Hematopoietic multipotent progenitor cell (in vitro differentiated cells): ENCODE results near the gene RAB8A. TPM values are rescaled to one million over a fixed set of nuclear protein-coding genes. Genes with fewer than 3 reads are reported as not detected.
A peak's percentile ranks its signal among the peaks of the same experiment; 100 is the strongest.

Experiments
- DNase-seq, 3 donors: peaks; one replicate each; pipeline ENCODE4 v3.0.0-alpha.2; 2011 to 2015; ENCODE audit warnings: low read depth in 2 of 3, low spot score in 2 of 3
- total RNA-seq: library from RNA; depleted of rRNA; stranded (reverse); fragments of >200 nt; gene quantifications from one replicate; pipeline ENCODE4 v1.2.3, GENCODE V29; 2012

Gene RAB8A
- 130 TPM for total RNA-seq

DNA sequence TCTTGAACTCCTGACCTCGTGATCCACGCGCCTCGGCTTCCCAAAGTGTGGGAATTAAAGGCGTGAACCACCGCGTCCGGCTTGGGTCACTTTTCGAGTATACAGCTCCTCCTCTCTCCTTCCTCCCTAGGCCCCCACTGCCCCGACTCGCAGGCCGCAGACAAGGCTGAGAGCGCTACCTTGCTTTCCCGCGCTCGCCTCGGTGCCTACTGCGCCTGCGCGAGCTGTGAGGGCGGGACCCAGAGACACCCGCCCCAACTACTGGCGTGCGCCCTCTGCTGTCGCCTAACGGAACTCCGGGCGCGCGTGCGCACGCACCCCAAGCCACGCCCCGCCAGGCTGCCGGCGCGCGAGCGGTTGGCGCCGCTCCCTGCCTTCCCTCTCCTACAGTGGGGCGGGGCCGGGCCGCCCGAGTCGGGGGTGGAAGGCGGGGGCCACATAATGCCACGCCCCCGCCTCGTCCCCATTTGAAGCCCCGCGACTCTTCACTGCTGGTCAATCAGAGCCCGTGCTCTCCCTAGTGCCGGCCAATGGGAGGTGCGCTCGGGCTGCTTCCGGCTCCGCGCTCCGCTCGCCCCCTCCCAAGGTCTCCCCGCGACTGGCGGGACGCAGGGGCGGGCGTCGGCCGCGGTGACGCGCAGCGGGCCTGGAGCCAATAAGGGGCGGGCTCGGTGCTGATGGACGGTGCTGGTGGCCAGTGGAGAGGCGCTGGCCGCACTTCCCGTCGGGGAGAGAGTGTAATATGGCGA is at the start of gene RAB8A:
Gene RAB8A (plus strand): TSS at position 730 of the 749 bp plus-strand sequence. CDS start 13 bp downstream, at position 743.
- DNase-seq: peak; percentile 99 to 100 (median 100)

- DNase-seq: no peak
Measured at GRCh38 chr19:16061943-16062342, 49.7 kb upstream of the RAB8A start.

DNA sequence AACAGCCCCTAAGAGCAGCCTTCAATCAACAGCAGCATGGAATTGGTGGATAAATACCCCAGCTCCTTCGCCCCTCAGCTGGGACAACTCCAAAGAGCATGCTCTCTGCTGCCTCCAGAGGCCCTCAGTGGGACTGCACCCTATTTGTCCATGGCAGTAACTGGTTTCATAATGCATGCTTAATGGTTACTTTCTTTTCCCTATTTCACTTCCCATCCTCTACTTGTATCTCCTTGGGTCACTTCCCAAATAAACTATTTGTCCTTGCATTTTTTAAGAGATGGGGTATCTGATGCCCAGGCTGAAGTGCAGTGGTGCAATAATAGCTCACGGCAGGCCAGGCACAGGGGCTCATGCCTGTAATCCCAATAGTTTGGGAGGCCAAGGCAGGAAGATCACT is 48.9 kb upstream of the RAB8A start:
- DNase-seq: peak in 2 of 3 donors; percentile 58 to 77

DNA sequence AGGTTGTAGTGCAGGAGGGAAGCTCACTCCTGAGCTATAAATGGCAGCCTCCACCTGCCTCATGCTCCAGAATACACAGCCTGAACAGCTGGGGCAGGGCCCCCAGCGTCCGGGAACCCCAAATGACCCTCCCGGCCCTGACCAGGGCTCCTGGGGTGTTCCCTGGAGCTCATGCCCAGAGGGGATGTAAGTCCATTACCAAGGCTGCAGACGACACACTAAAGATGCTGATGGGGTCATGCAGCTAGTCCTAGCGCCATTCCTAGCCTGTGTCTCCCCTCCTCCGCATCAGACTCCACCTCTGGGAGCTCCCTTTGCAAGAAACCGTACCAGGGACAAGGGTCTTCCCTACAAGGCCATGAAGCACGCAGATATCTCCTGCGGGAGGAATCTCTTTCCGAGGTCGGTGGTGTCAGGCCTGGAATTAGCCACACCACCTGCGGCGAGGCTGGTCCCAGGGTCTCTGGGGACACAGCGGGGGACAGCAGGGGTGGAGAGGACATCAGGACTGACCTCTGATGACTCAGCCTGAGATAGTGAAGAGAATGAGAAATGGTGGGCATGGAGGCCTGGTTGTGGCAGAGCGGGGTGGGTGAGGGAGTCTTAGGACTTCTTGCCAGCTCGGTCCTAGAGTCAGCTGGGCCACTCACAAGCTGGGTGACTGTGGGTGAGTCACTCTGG is 47.3 kb upstream of the RAB8A start:
- no peak for DNase-seq

- peak in 2 of 3 donors; percentile 63 to 83 for DNase-seq
Measured at GRCh38 chr19:16066611-16067104, 45.0 kb upstream of the RAB8A start.

GRCh38 chr19:16067205-16067938 is 44.3 kb upstream of the RAB8A start:
- no peak for DNase-seq

GRCh38 chr19:16068696-16069259 is 42.9 kb upstream of the RAB8A start:
- DNase-seq: no peak

GRCh38 chr19:16069813-16070365 is 41.8 kb upstream of the RAB8A start:
- no peak for DNase-seq

DNA sequence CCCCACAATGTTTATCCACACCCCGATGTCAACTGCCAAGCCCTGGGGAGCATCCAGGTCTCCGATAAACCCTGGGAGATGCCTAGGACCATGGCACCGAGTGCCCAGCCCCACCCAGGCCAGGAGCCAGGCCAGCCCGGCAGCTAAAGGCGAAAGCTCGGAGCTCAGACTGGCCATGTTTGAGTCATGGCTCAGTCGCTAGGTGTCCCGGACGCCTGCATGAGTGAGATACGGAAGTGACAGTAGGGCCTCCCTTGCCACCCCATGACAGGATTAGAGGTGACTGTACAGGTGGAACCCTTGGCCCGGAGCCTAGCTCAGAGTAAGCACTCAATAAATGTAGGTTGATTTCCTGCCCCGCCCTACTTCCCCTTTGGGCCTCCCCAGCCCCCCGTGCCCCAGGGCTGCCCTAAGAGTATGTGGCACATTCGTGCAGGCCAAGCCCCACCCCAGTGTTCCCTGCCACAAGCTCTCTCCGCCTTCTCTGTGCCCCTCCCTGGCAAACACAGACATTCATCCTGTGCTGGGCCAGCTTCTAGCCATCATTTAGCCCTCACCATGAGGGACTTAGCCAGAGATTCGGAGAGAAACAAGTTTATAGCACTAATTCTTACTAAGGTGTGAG is 41.2 kb upstream of the RAB8A start:
- DNase-seq: peak; percentile 67 to 97 (median 95)

DNA sequence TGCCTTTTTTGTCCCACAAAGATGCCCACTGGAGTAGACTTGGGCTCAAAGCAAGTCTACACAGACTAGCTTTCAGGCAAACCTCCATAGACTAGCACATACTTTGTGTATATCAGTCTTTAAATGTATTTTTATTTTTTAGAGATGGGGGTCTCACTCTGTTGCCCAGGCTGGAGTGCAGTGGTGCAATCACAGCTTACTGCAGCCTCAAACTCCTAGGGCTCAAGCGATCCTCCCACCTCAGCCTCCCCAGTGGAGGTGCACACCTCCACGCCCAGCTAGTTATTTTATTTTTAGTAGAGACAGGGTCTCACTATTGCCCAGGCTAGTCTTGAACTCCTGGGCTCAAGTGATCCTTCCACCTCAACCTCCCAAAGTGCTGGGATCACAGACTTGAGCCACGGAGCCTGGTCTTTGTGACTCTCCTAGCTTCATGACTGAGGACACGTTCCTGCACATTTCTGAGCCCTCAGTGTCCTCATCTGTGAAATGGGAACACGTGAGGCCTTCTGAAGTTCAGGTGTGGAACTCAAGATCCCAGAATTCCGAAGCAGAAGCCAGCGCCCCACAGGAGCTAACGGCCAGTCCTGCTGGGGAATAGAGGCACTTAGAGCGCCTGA is 40.5 kb upstream of the RAB8A start:
- no peak for DNase-seq

GRCh38 chr19:16073481-16073880 is 38.2 kb upstream of the RAB8A start:
- DNase-seq: no peak

DNA sequence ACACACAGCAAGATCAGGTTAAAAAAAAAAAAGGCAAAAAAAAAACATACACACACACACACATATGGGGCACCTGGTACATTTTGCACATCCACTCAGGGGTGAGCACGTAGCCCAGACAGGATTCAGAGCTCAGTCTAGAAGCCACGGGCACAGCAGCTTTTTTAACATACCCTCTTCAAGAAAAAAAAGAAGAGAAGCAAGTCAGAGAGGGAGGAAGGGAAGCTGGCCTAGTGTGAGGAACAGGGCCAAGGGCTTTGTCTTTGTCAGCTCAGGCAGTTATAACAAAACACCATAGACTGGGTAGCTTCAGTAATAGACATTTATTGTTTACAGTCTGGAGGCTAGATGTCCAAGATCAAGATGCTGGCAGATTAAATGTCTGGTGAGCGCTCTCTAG is 37.7 kb upstream of the RAB8A start:
- peak in 1 of 3 donors; percentile 45 for DNase-seq

DNA sequence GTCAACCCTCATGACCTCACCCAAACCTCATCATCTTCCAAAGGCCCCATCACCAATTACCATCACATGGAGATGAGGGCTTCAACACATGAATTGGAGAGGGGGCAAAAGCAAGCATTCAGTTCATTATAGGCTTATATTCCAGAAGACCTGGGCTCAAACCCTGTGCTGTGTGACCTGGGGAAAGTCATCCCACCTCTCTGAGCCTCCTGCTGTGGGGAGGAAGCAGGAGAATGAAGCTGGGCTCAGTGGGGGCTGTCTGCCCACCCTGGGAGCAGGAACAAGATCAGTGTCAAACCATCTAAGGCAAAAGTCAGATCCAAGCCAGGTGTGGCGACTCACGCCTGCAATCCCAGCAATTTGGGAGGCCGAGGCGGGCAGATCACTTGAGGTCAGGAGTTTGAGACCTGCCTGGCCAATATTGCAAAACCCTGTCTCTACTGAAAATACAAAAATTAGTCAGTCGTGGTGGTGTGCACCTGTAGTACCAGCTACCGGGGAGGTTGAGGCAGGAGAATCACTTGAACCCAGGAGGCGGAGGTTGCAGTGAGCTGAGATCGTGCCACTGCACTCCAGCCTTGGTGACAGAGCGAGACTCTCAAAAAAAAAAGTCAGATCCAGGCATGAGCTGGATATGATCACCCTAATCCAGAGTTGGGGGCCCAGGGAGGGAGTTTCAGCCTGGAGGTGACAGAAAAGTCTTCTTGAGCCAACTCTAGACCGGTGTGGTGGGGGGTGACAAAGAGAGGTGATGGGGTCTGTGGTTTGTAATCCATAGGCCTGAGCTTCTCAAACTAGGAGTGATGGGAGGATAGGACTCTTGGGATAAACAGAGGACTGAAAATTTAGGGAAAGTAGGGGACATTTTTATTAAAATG is 37.0 kb upstream of the RAB8A start:
- no peak for DNase-seq

DNA sequence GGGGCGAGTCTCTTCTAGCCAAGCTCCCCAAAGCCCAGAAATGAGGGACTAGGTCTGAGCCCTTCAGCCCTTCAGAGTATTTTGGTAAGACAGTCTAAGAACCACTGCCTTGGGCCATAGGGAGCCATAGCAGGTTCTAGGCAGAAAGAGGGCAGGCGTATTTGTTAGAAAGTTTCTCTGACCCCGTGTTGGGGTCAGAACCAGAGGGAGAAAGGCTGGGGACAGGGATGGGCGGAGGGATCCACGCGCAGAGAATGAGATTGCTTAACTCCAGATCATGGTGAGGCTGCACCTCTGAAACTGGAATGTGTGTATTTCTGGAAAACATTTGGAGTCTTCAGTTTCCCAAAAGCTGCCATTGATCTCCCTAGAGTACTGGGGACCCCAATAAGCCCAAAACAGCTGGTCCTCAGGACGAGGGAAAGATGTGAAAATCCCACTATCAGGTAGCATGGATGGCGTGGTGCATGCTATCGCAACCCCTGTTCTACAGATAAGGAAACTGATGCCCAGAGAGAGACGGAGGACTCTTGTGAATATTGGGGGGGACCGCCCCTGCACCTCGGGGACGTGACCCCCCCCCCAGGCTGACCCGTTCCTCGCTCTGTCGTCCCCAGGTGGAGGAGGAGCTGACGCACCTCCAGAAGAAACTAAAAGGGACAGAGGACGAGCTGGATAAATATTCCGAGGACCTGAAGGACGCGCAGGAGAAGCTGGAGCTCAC is 36.1 kb upstream of the RAB8A start:
- no peak for DNase-seq

GRCh38 chr19:16076154-16076957 is 35.3 kb upstream of the RAB8A start, which contains the start of gene TPM4:
TSS of gene TPM4 (plus strand) at chr19:16076495. CDS start at chr19:16076566, 71 bp downstream.
- DNase-seq: peak; percentile 62 to 89 (median 87)

- no peak for DNase-seq
Measured at GRCh38 chr19:16076958-16077611, 34.6 kb upstream of the RAB8A start.
